Activated CD8-positive, alpha-beta memory T cell treated with anti-CD3 and anti-CD28 coated beads, Interleukin-2, amount 50 U/mL, for 4 hours (primary cell): Measurements from ENCODE around the gene CCDC180.
"Not testable (repeated sequence)": the region's sequence is repeated elsewhere in the genome, so short reads cannot be mapped to it uniquely, and the experiment has no call there.

Experiments
- DNase-seq: peaks from one replicate; pipeline ENCODE4 v3.0.0-alpha.2; 2020

The CCDC180 gene

GRCh38 chr9:97307500-97308163, at the start of gene CCDC180:
Gene CCDC180 (plus strand): TSS chr9:97307659. CDS start chr9:97308064, 405 bp downstream.
- no peak for DNase-seq

- DNase-seq, result not testable (repeated sequence)
Measured at GRCh38 chr9:97259834-97260514, 47.5 kb upstream of the CCDC180 start.

DNA sequence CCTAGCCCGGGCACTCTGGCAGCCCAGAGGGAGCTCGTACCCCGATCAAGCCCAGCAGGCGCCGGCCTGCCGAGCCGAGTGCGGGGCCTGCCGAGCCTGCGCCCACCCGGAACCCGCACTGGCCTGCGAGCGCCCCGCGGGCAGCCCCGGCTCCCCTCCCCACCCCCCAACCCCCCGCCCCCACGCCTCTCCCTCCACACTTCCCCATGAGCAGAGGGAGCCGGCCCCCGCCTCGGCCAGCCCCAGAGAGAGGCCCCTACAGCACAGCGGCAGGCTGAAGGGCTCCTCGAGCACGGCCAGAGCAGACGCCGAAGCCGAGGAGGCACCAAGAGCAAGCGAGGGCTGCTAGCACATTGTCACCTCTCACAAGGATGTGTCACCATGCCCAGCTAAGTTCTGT, 36.2 kb upstream of the CCDC180 start:
- no peak for DNase-seq

DNA sequence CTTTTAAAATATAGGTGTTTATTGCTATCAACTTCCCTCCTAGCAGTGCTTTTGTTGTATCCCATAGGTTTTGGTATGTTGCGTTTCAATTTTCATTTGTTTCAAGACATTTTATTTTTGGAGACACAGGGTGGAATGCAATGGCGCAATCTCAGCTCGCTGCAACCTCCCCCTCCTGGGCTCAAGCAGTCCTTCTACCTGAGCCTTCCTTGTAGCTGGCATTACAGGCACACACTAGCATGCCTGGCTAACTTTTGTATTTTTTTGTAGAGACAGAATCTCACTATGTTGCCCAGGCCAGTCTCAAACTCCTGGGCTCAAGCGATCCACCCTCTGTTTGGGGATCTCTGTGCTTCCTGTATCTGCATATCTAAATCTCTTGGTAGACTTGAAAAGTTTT, 35.4 kb upstream of the CCDC180 start:
- no peak for DNase-seq

GRCh38 chr9:97276310-97276852, 31.1 kb upstream of the CCDC180 start:
- no peak for DNase-seq

- no peak for DNase-seq
Measured at GRCh38 chr9:97277953-97278352, 29.5 kb upstream of the CCDC180 start.

DNA sequence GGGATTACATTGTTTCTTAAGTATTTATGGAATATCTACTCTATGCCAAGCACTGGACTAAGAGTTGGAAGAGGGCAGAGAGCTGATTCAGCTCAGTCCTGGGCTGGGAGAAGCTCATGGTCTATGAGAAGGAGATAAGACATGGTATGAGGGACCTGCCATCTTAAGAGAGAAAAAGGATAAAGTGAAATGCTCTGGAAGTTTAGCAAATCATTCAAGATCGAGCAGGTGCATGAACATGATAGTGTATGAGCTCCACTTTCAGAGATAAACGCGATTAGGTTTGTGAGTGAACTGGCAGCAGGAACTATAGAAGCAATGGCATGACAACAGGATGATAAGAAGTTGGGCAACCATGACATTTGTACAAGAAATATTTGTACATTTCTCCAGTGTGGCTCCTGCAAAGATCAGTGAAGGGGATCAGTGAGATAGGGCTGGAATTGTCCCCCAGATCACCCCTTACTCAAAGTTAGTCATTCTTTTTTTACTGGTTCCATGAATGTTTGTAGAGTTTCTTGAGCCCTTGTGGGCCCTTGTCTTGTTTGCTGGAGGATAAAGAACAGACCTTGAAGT, 26.6 kb upstream of the CCDC180 start:
- no peak for DNase-seq

- DNase-seq, result no peak
Measured at GRCh38 chr9:97283768-97284167, 23.7 kb upstream of the CCDC180 start.

- DNase-seq, result no peak
Measured at GRCh38 chr9:97284798-97285197, 22.7 kb upstream of the CCDC180 start.

GRCh38 chr9:97292200-97292599, 15.3 kb upstream of the CCDC180 start:
- no peak for DNase-seq

DNA sequence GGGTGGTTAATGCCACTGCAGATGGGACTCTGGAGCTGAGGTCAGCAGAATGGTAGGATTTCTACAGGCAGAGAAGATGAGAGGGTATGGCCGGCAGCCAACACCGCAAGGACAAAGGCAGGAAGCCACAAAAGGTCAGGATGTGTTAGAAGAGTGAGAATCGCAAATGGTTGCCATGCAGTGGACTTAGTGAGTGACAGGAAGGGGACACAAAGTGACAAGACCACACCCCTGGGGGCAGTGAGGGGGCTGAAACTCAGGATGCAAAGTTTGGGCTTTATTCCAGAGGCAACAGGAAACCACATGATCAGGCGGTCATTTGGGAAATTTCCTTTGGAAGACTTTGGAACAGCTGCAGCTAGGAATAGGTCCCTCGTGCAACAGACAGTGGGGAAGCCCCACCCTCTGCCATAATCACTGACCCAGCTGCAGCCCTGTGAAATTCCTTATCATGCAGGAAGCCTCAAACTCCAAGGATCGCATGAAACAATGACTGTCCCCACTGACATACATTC, 14.2 kb upstream of the CCDC180 start:
- DNase-seq, result no peak

DNA sequence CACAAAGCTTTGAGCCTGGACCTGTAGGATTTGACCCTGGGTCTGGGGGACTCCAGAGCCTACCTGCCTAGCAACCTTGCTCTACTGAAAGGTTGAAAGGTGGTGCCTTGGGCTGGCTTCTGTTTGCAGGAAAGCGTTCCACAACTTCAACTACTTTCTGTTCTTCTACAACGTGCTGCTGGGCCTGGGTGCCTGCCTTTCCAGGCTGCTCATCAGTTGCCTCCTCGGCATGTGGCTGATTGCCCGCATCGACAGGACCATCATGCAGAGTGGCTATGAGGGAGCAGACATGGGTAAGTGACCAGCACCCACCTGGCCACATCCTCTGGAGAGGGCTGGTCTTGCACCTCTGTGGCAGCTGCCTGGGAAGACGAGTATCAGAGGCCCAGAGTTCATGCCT, 13.6 kb upstream of the CCDC180 start:
- no peak for DNase-seq

DNA sequence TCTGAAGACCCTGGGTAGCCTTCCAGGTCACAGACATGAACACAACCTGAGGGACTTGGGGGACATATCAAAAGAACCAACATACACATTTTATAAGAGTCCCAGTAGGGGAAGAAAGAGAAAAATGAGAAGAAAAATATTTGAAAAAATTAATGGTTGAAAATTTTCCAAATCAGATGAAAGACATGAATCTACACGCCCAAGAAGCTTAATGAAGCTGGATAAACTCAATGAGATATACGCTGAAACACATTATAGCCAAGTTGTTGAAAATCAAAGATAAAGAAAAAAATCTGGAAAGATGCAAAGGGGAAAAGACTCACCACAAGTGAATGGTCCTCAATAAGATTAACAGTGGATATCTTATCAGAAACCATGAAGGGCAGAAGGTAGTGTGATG, 9.6 kb upstream of the CCDC180 start:
- DNase-seq, result no peak

GRCh38 chr9:97299809-97300414, 7.5 kb upstream of the CCDC180 start:
- DNase-seq, result no peak

DNA sequence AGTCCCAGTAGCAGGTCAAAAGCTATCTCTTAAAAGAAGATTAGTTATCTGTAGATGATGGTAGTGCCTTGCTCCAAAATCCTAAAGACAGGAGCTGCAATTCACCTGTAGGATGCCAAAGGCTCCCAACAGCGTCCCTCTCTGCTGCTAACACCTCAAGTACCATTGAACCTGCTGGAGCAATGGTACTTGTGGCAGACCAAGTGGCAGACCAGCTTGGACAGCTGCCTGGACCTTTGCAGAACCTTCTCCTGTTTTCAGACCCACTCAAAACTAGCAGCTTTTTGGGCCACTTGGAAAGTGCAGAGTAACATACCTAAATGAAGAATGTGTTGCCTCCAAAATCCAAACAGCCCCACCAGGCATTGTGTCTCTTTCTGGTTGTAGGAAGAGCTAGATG, 6.9 kb upstream of the CCDC180 start:
- DNase-seq, result no peak

DNA sequence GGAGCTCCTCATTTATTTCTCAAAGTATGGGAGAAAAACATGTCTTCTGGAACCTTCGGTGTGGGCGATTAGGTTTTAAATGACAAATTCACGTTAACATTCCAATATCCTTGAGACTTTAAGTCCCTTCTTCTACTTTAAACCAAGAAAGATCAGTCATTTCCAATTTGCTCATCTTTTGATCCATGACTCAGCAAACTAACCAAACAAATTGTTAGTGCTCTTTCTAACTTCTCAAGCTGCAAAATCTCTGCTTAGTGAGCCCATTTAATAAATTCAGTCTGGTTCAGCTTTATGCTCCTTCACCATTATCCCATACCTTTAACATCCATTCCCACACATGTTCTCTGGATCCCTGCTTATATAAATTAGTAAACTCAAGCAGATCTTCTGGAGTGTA, 5.5 kb upstream of the CCDC180 start:
- DNase-seq, result no peak

GRCh38 chr9:97304586-97304985, 2.9 kb upstream of the CCDC180 start:
- DNase-seq, result no peak

DNA sequence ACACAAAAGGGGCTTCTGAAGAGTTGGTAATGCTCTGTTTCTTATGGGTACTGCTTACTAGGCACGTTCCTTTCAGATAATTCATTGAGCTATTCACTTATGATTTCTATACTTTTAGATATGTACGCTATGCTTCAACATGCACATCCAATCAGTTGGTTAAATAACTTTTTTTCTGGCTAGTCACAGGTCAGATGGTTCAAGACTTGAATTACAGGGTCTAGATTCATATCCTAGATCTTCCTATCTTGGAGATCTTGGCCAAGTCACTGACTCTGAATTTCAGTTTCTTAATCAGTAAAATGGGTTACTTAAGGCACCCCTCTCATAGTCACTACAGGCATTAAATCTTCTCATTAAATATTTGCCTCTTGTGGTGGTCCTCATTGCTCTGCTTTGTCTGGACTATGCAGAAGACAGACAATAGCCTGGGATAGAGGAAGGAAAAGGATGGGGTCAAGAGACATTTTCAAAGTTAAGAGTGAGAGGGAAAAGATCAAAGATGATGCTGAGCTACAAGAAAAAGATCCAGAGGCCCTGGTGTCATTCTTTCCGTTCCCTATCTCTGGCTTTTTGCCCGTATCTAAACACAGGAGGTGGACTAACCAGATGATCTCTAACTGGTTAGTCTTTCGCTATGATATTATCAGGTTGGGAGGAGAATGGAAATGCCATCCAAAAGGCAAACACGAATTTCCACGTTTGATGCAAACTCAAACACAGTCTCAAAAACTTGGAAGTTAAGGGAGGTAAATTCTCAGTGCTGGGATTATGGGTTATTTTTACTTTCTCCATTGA, 1.8 kb upstream of the CCDC180 start:
- no peak for DNase-seq

DNA sequence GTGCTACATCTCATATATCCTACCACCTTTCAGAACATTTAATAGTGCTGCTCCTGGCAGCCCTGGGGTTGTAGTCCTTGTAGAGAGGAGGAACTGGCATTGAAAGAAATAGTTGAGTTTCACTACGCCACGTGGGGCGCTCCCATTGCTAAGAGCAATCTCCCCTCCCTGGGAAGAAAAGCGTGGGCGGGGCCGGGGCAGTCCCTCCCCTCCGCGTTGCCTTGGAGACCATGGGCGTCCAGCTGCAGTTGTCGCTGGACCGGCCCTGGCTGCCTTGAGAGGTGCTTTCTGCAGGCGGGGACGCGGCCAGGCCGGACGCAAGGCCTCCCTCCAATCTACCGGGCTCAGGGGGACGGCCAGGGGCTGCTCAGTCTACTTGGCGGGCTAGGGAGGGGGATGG, 368 bp upstream of the CCDC180 start:
- DNase-seq, result no peak

GRCh38 chr9:97309260-97309659, 1.8 kb downstream of the CCDC180 start:
- DNase-seq, result no peak

- no peak for DNase-seq
Measured at GRCh38 chr9:97310023-97310422, 2.6 kb downstream of the CCDC180 start.

DNA sequence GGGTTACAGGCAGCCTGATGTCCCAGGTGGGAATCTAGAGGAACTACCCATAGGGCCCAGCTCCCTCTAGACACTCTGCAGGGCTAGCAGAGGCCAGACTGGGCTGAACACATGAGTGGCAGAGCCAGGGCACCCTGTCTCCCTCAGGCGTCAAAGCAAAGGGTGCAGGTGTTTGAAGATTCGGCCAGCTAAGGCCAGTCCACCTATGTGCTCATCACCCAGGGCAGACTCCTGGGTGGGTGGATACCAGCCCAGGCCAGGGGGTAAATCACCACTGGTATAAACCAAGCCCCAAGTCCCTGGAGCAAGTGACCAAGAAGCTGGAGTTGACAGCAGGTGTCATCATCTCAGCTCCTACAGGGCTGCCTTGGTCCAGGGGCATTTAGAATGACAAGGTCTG, 3.4 kb downstream of the CCDC180 start:
- DNase-seq, result no peak
